Heart left ventricle (tissue), 13 donors: ENCODE data around the gene PARP15.

Experiments
- CTCF ChIP-seq, 12 donors: fragments of 200-600 bp; sonication (generic) in 4 of 12; IDR thresholded peaks; one replicate each; pipeline versions ENCODE4 v1.5.0 to v1.8.0; 2018 to 2022; ENCODE audit warnings: antibody characterized with exemption in 12 of 12, mild to moderate bottlenecking in 5 of 12
- POLR2A ChIP-seq, 2 donors: fragments of 450-650 bp; IDR thresholded peaks; one replicate each; pipeline ENCODE4 v1.6.1; 2017; ENCODE audit warnings: antibody characterized with exemption in 2 of 2, mild to moderate bottlenecking in 2 of 2, moderate library complexity in 2 of 2
- donor health status: ischemic (EF 13 %, LVEDD 7.1; RV severe dilation, severe dysfunction).
- donor health status: DM: no; HTN: yes; CAD: no.
- donor health status: DM: no; HTN: no; CAD: no.
- donor health status: ischemic (EF 25% LVEDD 6.9; RV normal size, moderate dysfunction).
- donor health status: ischemic (EF 25% LVEDD 5.7; RV mildly dilated, moderate dysfunction).
- donor health status: ischemic (EF 35%, LVEDD 5.7; RV mildly dilated, moderate dysfunction).
- donor health status: nonischemic (EF 11% LVEDD 7.7; RV severe dilation, severe dysfunction).
- donor health status: DM: yes; HTN: yes; CAD: no.
- donor health status: PGD.
- donor health status: ischemic (EF 29% LVEDD 5.4; RV normal size, mild dysfunction).
- donor health status: nonischemic (EF 23%, LVEDD 6.1; RV moderate dilation, normal function).

- TF ChIP-seq CTCF (IDR thresholded peaks at IDR 0.05) (no peak), POLR2A (IDR thresholded peaks at IDR 0.05) (no peak)
These were observed 41.2 kb downstream of the PARP15 start for GRCh38 chr3:122618614-122619013.
